Testis (tissue), 3 donors: ENCODE data around the gene RPS15. TPM values are rescaled to one million over a fixed set of nuclear protein-coding genes. Genes with fewer than 3 reads are reported as not detected.

ENCODE experiments used
- DNase-seq: peaks from one replicate; pipeline ENCODE4 v3.0.0-alpha.2; 2019
- H3K27ac ChIP-seq, 2 donors: fragments of 200-600 bp; sonication (generic); one replicate each; pipeline ENCODE4 v1.5.1; 2019
- H3K27me3 ChIP-seq: fragments of 200-600 bp; sonication (generic); one replicate; pipeline ENCODE4 v1.5.1; 2019
- H3K36me3 ChIP-seq: fragments of 200-600 bp; sonication (generic); one replicate; pipeline ENCODE4 v1.5.1; 2017; ENCODE audit warnings: low read depth; ENCODE audit errors: missing control alignments
- H3K4me1 ChIP-seq: fragments of 200-600 bp; sonication (generic); one replicate; pipeline ENCODE4 v1.5.1; 2019
- H3K4me3 ChIP-seq, 2 donors: fragments of 200-600 bp; sonication (generic); one replicate each; pipeline ENCODE4 v1.5.1; 2017 to 2019
- H3K9me3 ChIP-seq: fragments of 200-600 bp; sonication (generic); one replicate; pipeline ENCODE4 v1.5.1; 2017
- POLR2A ChIP-seq: fragments of 450-650 bp; IDR thresholded peaks from one replicate; pipeline ENCODE4 v1.6.1; 2017; ENCODE audit warnings: antibody characterized with exemption, mild to moderate bottlenecking, moderate library complexity
- WGBS, 2 donors: methylation state at CpG; one replicate each; pipeline ENCODE4 v1.1.5; 2018; 5-methylcytosine and 5-hydroxymethylcytosine counted together
- intact Hi-C: fragments of 100-400 bp; cut with DNase I; formaldehyde crosslinking; loops from one replicate; pipeline ENCODE4 v1.15.1; 2023; ENCODE audit warnings: low total_unique reads
- polyA plus RNA-seq: library from polyadenylated mRNA; stranded (reverse); fragments of 350-450 nt; fragmentation: Illumina TruSeq; extraction: RNeasy Lipid Tissue Mini Kit (QIAGEN cat#74804); gene quantifications from one replicate; pipeline ENCODE4 v1.2.3, GENCODE V29; 2014; ENCODE audit warnings: low read depth, low replicate concordance; ENCODE audit not compliant: insufficient read depth
- total RNA-seq, 2 donors: library from RNA; depleted of rRNA; stranded (reverse); fragments of >200 nt; gene quantifications; one replicate each; pipeline ENCODE4 v1.2.3, GENCODE V29; 2016
- TF ChIP-seq, protein P1 (sequence below), 3 experiments: fragments of 450-650 bp in 2 of 3; fragments of 200-600 bp in 1 of 3; sonication (generic) in 1 of 3; IDR thresholded peaks; one replicate each; pipeline ENCODE4 v1.5.1; 2016 to 2019; ENCODE audit warnings: antibody characterized with exemption in 3 of 3, mild to moderate bottlenecking in 2 of 3, moderate library complexity in 1 of 3

The RPS15 gene
- total and polyA plus RNA-seq, 3 donors from 2014 or later: 768 to 1,750 (median 1,248) TPM

DNA sequence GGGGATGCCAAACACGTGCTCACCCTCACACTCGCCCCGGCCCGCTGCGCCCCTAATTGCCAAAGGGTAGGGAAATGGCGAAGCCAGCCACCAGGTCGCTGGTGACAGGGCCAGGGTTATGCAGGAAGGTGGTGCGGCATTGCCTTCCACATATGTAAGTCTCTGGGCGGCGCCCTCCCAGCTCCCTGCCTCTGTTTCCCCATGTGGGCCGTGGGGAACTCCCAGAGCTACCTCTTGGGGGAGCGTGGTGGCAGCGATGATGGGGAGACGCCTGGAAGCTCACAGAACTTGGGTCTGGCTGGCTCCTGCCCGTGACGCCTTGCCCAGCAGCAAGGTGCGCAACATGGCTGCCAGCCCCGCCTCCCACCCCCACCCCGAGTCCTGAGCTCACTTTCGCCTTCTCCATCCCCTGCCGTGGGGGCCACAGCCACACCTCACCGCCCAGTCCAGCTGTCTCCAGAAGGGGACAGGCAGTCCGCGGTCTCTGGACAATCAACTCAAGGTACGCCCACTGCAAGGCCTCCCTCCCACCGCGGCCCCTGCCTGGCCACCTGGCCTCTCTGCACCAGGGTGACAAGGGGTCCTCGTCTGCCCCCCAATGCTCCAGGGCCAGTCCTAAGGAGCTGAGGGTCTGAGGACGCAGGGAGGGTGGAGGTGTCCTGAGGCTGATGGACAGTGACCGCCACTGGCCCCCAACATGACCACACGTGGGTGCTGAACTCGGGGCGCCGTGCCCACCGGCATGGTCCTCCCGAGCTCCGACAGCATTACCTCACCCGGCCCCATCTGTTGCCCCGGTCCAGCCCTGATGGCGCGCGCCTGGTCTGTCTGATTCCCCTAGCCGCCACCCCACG, 34.3 kb downstream of the RPS15 start:
- Histone ChIP-seq H3K4me3 (no peak overlapping the region), H3K9me3 (no peaks in the 10 kb centered on the region), H3K36me3 (no peaks in the 10 kb centered on the region), H3K27ac (no peak overlapping the region), H3K4me1 (peaks cover 18% of the 10 kb centered on the region), H3K27me3 (no peaks in the 10 kb centered on the region)
- DNase-seq: no peak
- intact Hi-C loops: no loop called here
- WGBS, 2 donors: 69 to 76% methylated on average over 12 to 41 of the region's 44 CpGs
- TF ChIP-seq, protein P1, sequence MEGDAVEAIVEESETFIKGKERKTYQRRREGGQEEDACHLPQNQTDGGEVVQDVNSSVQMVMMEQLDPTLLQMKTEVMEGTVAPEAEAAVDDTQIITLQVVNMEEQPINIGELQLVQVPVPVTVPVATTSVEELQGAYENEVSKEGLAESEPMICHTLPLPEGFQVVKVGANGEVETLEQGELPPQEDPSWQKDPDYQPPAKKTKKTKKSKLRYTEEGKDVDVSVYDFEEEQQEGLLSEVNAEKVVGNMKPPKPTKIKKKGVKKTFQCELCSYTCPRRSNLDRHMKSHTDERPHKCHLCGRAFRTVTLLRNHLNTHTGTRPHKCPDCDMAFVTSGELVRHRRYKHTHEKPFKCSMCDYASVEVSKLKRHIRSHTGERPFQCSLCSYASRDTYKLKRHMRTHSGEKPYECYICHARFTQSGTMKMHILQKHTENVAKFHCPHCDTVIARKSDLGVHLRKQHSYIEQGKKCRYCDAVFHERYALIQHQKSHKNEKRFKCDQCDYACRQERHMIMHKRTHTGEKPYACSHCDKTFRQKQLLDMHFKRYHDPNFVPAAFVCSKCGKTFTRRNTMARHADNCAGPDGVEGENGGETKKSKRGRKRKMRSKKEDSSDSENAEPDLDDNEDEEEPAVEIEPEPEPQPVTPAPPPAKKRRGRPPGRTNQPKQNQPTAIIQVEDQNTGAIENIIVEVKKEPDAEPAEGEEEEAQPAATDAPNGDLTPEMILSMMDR (IDR thresholded peaks at IDR 0.05): no peak
- no peak for TF ChIP-seq POLR2A

GRCh38 chr19:1473085-1473851, 35.1 kb downstream of the RPS15 start:
- intact Hi-C loops: no loop called here
- Histone ChIP-seq H3K4me1 (peaks cover 22% of the 10 kb centered on the region), H3K4me3 (no peak overlapping the region), H3K27ac (no peak overlapping the region), H3K9me3 (no peaks in the 10 kb centered on the region), H3K27me3 (no peaks in the 10 kb centered on the region), H3K36me3 (no peaks in the 10 kb centered on the region)
- DNase-seq: no peak
- TF ChIP-seq, protein P1 (IDR thresholded peaks at IDR 0.05): no peak
- no peak for TF ChIP-seq POLR2A
- WGBS, 2 donors: 73 to 88% methylated on average over 13 to 20 of the region's 20 CpGs

GRCh38 chr19:1474011-1474764, 36.0 kb downstream of the RPS15 start:
- no peak overlapping the region for H3K4me3 ChIP-seq
- TF ChIP-seq, protein P1 (IDR thresholded peaks at IDR 0.05): no peak
- TF ChIP-seq POLR2A: no peak
- H3K27ac ChIP-seq: no peak overlapping the region
- DNase-seq: no peak
- no peaks in the 10 kb centered on the region for H3K27me3 ChIP-seq
- 76 to 100% methylated on average over 6 to 30 of the region's 31 CpGs for WGBS, 2 donors
- H3K36me3 ChIP-seq: no peaks in the 10 kb centered on the region
- H3K4me1 ChIP-seq: peaks cover 20% of the 10 kb centered on the region
- intact Hi-C loops: no loop called here
- H3K9me3 ChIP-seq: no peaks in the 10 kb centered on the region

- 86 to 92% methylated on average over 10 to 26 of the region's 26 CpGs for WGBS, 2 donors
- Histone ChIP-seq H3K4me3 (no peak overlapping the region), H3K27me3 (no peaks in the 10 kb centered on the region), H3K36me3 (no peaks in the 10 kb centered on the region), H3K27ac (no peak overlapping the region), H3K9me3 (no peaks in the 10 kb centered on the region), H3K4me1 (peaks cover 25% of the 10 kb centered on the region)
- intact Hi-C loops: no loop called here
- no peak for DNase-seq
- no peak for TF ChIP-seq POLR2A
- TF ChIP-seq, protein P1 (IDR thresholded peaks at IDR 0.05): no peak
These were observed 36.7 kb downstream of the RPS15 start for GRCh38 chr19:1474765-1475351.
